Ecto neural progenitor cell (in vitro differentiated cells): ENCODE measurements around the gene PHAF1.

Experiments used
- DNase-seq: peaks from one replicate; pipeline ENCODE4 v3.0.0-alpha.2; 2018; ENCODE audit warnings: low spot score

PHAF1 gene

GRCh38 chr16:67109407-67110135, at the start of gene PHAF1:
Gene PHAF1 (plus strand): TSS chr16:67109941. CDS start chr16:67110176, 235 bp downstream.
- DNase-seq: peak; percentile 97

GRCh38 chr16:67063008-67063407, 46.7 kb upstream of the PHAF1 start:
- no peak for DNase-seq

- DNase-seq: no peak
These were observed 41.5 kb upstream of the PHAF1 start for GRCh38 chr16:67068212-67068753.

DNA sequence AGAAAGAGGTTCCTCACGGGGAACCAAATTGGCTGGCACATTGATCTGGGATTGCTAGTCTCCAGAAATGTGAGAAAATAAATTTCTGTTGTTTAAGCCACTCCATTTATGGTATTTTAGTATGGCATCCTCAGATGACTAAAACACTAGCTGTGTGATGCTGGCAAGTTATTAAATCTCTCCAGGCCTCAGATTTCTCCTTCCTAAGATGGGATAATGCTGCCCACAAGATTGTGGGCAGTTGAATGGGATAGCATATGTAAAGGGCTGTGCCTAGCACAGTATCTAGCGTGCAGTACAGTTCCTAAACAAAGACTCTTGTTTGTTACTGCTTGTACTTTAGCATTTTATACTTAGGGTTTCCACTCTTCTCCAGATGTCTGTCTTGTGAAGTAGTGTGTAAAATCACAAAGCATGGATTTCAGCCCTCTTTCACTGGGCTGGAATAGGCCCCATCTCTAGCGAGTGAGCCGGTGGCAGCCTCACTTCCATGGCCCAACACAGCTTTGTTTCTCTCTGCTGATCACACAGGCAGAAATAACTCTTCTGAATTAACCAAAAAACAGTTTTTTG, 38.2 kb upstream of the PHAF1 start:
- DNase-seq: no peak

DNA sequence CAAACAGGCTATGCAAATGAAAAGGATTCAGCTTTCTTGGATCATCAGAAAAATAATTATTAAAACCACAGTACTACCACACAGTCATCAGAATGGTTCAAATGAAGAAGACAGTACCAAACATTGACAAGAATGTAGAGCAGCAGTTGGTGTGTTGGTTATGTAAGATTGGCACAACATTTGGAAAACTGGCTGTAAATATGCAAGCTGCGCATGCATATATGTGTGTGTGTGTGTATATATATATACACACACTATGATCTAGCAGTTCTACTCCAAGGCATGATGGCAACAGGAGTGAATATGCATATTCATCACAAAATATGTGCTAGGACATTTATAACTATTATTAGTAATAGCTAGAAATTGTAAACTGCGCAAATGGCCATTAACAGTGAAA, 34.4 kb upstream of the PHAF1 start:
- DNase-seq: no peak

DNA sequence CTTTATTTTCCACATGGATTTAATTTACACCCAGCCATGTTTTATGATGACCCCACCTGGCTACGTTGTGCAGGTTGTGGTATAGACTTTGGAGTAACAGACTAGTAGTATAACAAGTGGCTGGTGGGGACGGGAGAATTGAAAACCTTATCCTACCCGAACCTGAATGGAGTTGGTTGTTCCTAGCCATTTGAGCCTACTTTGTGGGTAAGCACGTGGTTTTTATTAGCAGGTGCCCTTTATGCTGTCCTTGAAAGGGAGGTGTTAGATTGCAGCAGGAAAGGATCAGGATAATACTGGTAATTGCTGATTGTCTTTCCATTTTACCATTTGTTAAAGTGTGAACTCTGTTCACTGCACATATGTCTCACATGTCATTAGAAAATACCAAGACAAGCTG, 31.9 kb upstream of the PHAF1 start:
- no peak for DNase-seq

- DNase-seq: no peak
These were observed 27.6 kb upstream of the PHAF1 start for GRCh38 chr16:67082100-67082499.

DNA sequence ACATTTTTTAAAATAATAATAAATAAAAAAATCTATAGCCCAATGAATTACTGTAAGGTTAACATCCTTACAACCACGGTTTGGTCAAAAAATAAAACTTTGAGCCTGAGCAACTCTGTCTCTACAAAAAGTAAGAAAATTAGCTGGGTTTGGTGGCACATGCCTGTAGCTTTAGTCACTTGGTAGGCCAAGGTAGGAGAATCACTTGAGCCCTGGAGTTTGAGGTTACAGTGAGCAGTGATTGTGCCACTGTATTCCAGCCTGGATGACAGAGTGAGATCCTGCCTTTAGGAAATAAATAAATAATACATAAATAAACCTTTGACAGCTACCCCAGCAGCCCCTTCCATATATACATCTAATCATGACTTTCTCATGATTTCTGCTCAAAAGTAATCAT, 26.9 kb upstream of the PHAF1 start:
- DNase-seq: no peak

GRCh38 chr16:67084345-67085028, 25.3 kb upstream of the PHAF1 start:
- no peak for DNase-seq

GRCh38 chr16:67086822-67087221, 22.9 kb upstream of the PHAF1 start:
- DNase-seq: no peak

DNA sequence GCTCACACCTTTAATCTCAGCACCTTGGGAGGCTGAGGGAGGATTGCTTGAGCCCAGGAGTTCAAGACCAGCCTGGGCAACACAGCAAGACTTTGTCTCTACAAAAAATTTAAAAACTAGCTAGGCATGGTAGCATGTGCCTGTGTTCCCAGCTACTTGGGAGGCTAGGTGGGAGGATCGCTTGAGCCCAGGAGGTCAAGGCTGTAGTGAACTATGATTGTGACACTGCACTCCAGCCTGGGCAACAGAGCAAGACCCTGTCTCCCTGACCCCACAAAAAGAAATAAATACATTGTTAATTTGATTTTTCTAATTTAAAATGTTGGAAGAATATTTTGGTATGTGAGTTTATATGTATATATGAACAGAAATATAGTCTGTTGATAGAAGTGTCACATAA, 22.4 kb upstream of the PHAF1 start:
- DNase-seq: no peak

DNA sequence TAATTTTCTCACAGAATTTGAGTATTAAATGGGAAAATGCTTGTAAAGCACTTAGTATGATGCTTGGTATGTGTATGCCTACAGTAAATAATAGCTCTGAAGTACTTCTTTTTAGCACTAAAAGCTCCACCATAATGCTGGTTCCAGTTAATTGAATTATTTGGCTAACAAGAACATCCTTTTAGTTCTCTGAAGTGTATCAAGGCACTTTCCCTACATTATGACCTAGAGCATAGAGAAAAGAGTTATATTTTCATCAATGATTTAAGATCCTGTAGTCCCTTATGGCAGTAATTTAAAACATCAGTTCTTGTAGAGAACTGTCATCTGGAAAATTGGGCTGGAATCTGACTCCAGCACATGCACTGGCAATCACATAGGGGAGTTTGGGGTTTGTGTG, 21.9 kb upstream of the PHAF1 start:
- DNase-seq: no peak

DNA sequence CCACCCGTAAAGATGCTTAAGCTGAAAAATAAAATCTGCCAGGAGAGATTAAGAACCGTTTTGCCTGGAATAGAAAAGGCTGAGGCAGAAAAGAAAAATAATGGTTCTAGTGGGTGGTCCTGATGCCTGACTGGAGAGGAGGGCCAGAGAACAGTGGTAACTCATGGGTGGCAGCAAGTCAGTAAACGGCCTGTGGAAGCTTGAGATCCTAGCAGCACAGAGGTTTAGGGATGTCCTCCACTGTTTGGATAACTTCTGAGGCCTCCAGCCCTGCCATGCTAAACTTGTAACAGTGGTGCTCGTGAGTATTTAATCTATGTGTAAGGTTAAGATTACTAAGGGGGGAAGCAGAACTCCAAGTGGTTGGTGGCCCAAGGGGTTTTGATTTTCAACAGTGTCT, 21.2 kb upstream of the PHAF1 start:
- DNase-seq: no peak

DNA sequence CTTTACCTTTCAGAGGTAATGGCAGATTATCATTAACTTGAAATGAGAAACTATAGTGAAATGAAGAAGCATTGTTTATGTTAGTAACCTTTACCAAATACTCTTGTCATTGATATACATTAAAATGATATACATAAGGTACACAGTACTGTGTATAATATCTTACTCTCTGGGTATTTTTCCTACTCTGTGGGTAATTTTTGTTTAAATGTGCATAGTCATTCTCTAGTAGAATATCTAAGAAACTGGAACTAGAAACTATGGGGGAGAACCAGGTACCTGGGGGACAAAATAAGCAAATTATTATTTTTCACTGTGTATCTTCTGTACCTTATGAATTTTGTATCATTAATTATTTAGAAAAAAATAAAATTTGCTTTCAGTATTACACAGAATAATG, 20.6 kb upstream of the PHAF1 start:
- no peak for DNase-seq

DNA sequence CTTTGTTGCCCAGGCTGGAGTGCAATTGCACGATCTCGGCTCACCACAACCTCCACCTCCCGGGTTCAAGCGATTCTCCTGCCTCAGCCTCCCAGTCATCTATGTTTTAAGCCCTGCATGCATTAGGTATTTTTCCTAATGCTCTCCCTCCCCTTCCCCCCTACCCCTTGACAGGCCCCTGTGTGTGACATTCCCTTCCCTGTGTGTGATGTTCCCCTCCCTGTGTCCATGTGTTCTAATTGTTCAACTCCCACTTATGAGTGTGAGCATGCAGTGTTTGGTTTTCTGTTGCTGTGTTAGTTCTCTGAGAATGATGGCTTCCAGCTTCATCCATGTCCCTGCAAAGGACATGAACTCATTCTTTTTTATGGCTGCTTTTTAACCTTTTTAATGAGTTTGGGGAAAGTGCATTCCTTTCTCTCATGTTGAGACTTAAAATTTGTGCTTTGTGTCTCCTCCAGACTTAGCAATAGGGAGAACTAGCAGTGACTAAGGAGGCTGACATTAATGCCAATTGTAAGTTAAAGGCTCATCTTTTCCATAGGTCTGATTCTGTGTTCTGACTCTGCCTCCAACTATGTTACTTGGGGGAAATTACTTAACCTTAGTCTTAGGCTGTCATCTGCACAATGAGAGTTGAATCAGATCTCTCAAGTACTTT, 17.7 kb upstream of the PHAF1 start:
- DNase-seq: no peak

- no peak for DNase-seq
These were observed 16.5 kb upstream of the PHAF1 start for GRCh38 chr16:67093098-67093726.

GRCh38 chr16:67098599-67098998, 11.1 kb upstream of the PHAF1 start:
- no peak for DNase-seq

DNA sequence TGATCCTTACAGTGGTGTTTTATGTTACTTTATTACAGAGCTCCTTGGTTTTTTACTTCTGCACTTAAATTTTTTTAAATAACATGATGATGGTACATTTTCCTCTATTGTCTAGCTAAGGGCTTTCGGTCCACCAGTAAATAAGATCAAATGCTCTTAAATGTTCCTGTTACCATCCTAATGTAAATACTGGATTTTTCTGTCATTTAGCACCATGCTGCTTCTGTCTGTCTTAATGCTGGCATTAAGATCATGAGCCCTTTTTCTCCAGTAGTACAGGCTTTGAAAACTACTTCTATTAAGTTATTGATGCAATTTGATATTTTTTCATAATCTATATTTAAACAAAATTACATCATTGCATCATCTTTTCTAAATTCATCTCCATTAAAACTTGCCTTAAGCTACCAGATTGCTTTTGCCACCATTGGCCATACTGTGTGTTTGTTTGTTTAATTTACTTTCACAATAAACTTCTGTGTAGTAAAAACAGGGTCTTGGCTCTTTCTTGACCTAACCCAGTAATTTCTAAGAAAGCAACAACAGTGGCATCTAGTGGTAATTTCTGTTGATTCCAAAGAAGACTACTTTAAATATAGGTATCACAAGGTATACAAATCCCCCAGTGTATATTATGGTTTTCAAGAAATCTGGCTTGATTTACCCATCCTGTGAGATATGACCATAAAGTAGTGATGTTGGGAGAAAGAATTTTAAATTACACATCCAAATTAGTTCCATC, 9.0 kb upstream of the PHAF1 start:
- DNase-seq: no peak

DNA sequence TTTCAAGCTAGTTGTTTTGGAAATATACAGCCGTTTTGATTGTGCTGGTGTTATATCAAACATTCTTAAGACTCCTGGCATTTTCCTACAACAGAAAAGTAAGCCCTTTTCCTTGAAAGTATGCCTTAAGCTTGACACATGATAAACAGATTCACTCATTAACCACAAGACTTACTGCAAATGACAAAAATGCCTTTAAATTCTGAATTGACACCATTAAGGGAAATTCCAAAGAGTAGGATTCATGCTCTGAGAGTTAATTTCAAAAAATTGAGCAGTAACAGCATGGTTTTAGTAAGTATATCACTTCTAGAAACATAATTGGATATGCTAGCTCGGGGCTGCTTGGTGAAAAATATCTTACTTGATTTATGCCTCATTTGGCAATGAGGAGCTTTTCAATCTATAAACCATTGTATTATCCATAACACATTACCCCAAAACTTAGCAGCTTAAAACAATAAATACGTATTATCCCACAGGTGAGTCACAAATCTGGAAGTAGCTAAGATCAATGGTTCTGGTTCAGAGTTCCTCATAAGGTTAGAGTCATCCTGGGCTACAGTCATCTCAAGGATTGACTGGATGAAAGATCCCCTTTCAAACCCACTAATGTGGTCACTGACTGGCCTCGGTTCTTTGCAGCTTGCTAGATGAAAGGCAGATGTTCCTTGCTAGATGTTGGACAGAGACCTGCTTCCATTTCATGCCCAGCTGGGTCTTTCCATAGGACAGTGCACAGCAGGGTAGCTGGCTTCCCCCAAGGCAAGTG, 8.2 kb upstream of the PHAF1 start:
- no peak for DNase-seq

DNA sequence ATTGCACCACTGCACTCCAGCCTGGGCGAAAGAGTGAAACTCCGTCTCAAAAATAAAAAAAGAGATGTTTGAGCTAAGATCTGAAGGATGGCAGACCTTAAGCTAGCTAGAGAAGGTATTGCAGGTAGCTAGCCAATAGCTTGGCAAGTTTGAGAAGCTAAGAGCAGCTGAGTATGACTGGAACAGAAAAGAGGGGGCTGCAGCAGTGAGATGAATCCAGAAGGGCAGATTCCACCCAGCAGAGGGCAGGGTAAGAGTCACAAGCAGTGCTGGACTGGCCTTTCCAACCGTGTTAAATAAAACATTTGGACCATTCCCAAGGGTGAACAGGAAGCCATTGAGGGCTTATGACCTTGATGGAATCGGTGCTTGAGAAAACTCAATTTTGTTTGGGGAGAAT, 5.7 kb upstream of the PHAF1 start:
- DNase-seq: no peak

DNA sequence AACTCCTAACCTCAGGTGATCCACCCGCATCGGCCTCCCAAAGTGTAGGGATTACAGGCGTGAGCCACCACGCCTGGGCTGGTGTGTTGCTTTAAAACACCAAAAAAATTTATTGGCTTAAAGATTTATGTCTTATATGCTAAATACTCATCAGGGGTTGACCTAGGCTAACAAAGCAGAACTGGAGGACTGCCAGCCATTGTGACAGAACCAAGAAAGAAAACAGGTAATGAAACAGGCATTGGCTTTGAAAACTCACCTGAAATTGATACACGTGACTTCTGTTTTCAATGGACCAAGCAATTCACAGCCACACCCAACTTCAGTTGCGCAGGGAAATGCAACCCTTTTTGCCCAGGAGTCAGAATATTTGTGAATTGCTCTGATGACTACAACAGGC, 4.9 kb upstream of the PHAF1 start:
- DNase-seq: no peak
